GM23248 (cell line): ENCODE measurements around the gene EFHC2. TPM values are rescaled to one million over a fixed set of nuclear protein-coding genes. Genes with fewer than 3 reads are reported as not detected.
A peak's percentile ranks its signal among the peaks of the same experiment; 100 is the strongest.

Source experiments
- DNase-seq: peaks from one replicate; pipeline ENCODE4 v3.0.0-alpha.2; 2015
- H2AFZ ChIP-seq: fragments of 200-600 bp; sonication (generic); 2 replicates; pipeline ENCODE4 v1.6.1; 2016; ENCODE audit warnings: antibody characterized with exemption
- H3F3A ChIP-seq: fragments of 200-600 bp; sonication (generic); 2 replicates; pipeline ENCODE4 v1.6.1; 2016; ENCODE audit warnings: mild to moderate bottlenecking, antibody characterized with exemption, mixed run types; ENCODE audit not compliant: insufficient read depth
- H3K27ac ChIP-seq: fragments of 200-600 bp; sonication (generic); 2 replicates; pipeline ENCODE4 v1.5.1; 2016; ENCODE audit warnings: mild to moderate bottlenecking
- H3K27me3 ChIP-seq: fragments of 200-600 bp; sonication (generic); replicated peaks from 2 replicates; pipeline ENCODE4 v1.6.1; 2016; ENCODE audit warnings: mild to moderate bottlenecking; ENCODE audit not compliant: insufficient read depth
- H3K36me3 ChIP-seq: fragments of 200-600 bp; sonication (generic); 2 replicates; pipeline ENCODE4 v1.6.1; 2016; ENCODE audit warnings: low read depth, mild to moderate bottlenecking
- H3K4me1 ChIP-seq: fragments of 200-600 bp; sonication (generic); 2 replicates; pipeline ENCODE4 v1.6.1; 2016; ENCODE audit warnings: mild to moderate bottlenecking; ENCODE audit not compliant: insufficient read depth
- H3K4me2 ChIP-seq: fragments of 200-600 bp; sonication (generic); one replicate; pipeline ENCODE4 v1.6.1; 2016; ENCODE audit warnings: mild to moderate bottlenecking; ENCODE audit not compliant: unreplicated experiment
- H3K4me3 ChIP-seq: fragments of 200-600 bp; sonication (generic); 2 replicates; pipeline ENCODE4 v1.5.1; 2016; ENCODE audit warnings: mild to moderate bottlenecking
- H3K79me2 ChIP-seq: fragments of 200-600 bp; sonication (generic); 2 replicates; pipeline ENCODE4 v1.6.1; 2016; ENCODE audit warnings: mild to moderate bottlenecking; ENCODE audit not compliant: insufficient read depth
- H3K9ac ChIP-seq: fragments of 200-600 bp; sonication (generic); 2 replicates; pipeline ENCODE4 v1.6.1; 2016; ENCODE audit warnings: mild to moderate bottlenecking
- H3K9me2 ChIP-seq: fragments of 200-600 bp; sonication (generic); 2 replicates; pipeline ENCODE4 v1.6.1; 2016; ENCODE audit warnings: mixed run types, mild to moderate bottlenecking, moderate library complexity; ENCODE audit not compliant: insufficient read depth
- H3K9me3 ChIP-seq: fragments of 200-600 bp; sonication (generic); one replicate; pipeline ENCODE4 v1.6.1; 2017; ENCODE audit warnings: low read depth
- H4K20me1 ChIP-seq: fragments of 200-600 bp; sonication (generic); 2 replicates; pipeline ENCODE4 v1.6.0; 2016; ENCODE audit not compliant: insufficient read depth
- EZH2 ChIP-seq: fragments of 200-600 bp; sonication (generic); IDR thresholded peaks from 2 replicates; pipeline ENCODE4 v1.6.1; 2018; ENCODE audit warnings: antibody characterized with exemption, mild to moderate bottlenecking; ENCODE audit not compliant: insufficient read depth, poor library complexity, severe bottlenecking
- EZH2phosphoT487 ChIP-seq: fragments of 200-600 bp; sonication (generic); IDR thresholded peaks from 2 replicates; pipeline ENCODE4 v1.6.1; 2018; ENCODE audit warnings: antibody characterized with exemption, moderate library complexity, mild to moderate bottlenecking, low read depth; ENCODE audit not compliant: insufficient read depth
- WGBS, 2 experiments: methylation state at CpG; one replicate each; pipeline ENCODE4 v1.1.6; 2015 to 2017; ENCODE audit warnings: low lambda C conversion rate in 2 of 2, low coverage in 1 of 2; ENCODE audit errors: missing lambda C conversion rate in 2 of 2; 5-methylcytosine and 5-hydroxymethylcytosine counted together
- in situ Hi-C: fragments of 300-500 bp; cut with MboI; formaldehyde crosslinking; loops from 2 replicates; pipeline ENCODE4 v1.15.0; 2020
- polyA plus RNA-seq: library from polyadenylated mRNA; unstranded; fragments of >200 nt; fragmentation: Nextera tagmentation; extraction: Ambion mirVana; gene quantifications from 2 replicates; pipeline ENCODE4 v1.2.1, GENCODE V29; 2016
- total RNA-seq: library from RNA; depleted of rRNA; stranded (reverse); fragments of >200 nt; shearing (Covaris generic); gene quantifications from 2 replicates; pipeline ENCODE4 v1.2.3, GENCODE V29; 2014

Gene EFHC2
- total and polyA plus RNA-seq, 2 experiments from 2014 or later, result 0.38 TPM; not detected in 1

DNA sequence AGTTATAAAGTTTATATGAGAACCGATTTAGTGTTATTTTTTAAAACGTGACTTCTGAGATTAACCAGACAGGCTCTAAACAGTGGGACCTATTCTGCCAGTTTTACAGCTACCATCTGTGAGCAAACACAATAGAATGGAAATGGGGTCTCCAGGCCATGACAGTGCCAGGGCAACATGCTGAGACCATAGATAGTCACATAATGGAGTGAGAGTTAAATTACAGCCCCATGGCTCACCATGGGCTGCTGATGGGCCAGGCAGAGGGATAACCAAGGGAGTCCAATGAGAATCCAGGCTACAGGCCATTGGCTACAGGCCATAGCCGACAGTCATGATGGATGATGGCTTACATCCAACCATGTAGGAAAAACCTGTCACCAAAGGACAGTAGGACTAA, 186.7 kb downstream of the EFHC2 start:
- Histone ChIP-seq H3K4me2 (no peak overlapping the region), H3K9me3 (no peaks in the 10 kb centered on the region), H3K79me2 (no peaks in the 10 kb centered on the region), H3K9me2 (no peaks in the 10 kb centered on the region), H3K4me1 (peaks cover 4% of the 10 kb centered on the region; the same call in 1 of the 2 replicates), H3F3A (no peaks in the 10 kb centered on the region), H4K20me1 (no peaks in the 10 kb centered on the region), H3K36me3 (no peaks in the 10 kb centered on the region), H3K27ac (no peak overlapping the region), H2AFZ (no peak overlapping the region), H3K9ac (no peak overlapping the region), H3K4me3 (no peak overlapping the region), H3K27me3 (no peaks in the 10 kb centered on the region)
- DNase-seq, result no peak
- in situ Hi-C loops, result no loop called here
- 76 to 93% methylated on average over 3 of the region's 3 CpGs for WGBS, 2 experiments
- TF ChIP-seq EZH2phosphoT487, result no peak
- TF ChIP-seq EZH2, result no peak

DNA sequence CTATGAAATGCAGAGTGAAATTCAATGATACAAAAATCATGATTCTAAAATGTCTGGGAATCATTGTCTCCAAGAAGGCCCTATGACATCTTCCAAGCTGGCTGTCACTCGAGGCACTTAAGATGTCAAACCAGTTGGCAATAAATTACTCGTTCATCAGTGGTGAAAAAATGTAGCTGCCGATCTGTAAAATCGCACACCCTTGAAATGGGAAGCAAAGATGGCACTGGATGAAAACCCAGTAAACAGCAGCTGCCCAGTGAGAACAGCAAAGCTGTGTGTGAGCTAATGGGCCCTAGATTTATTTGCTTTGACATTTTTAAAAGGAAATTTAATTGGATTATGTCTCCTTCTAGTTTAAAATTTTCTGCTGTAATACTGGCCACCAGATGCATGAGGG, 188.3 kb downstream of the EFHC2 start:
- Histone ChIP-seq H3K36me3 (no peaks in the 10 kb centered on the region), H3K9ac (no peak overlapping the region), H2AFZ (no peak overlapping the region), H3K4me2 (no peak overlapping the region), H3F3A (no peaks in the 10 kb centered on the region), H3K9me2 (no peaks in the 10 kb centered on the region), H4K20me1 (no peaks in the 10 kb centered on the region), H3K27ac (no peak overlapping the region), H3K4me3 (no peak overlapping the region), H3K79me2 (no peaks in the 10 kb centered on the region), H3K9me3 (no peaks in the 10 kb centered on the region), H3K27me3 (no peaks in the 10 kb centered on the region), H3K4me1 (peaks cover 4% of the 10 kb centered on the region; the same call in 1 of the 2 replicates)
- TF ChIP-seq EZH2 (no peak), EZH2phosphoT487 (no peak)
- DNase-seq, result no peak
- 9 to 11% methylated on average over 4 of the region's 4 CpGs for WGBS, 2 experiments
- in situ Hi-C loops, result no loop called here

DNA sequence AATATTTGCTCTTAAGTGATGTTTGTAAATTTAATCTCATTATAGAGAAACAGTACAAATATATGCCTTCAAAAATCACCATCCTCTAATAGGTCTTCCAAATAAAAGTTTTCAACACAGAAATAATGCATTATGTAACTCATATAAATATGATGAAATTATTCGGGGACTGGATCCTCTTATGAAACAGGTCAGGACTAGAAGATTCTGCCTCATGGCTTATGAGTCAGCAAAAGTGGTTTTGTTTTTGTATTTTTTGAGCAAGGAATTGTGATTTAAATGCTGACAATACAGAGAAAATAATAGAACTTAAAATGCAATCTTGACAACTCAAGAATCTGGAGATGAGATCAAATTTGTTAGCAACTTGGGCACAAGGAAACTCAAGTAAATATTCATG, 190.6 kb downstream of the EFHC2 start:
- Histone ChIP-seq H3K27me3 (no peaks in the 10 kb centered on the region), H3K4me1 (peaks cover 4% of the 10 kb centered on the region; the same call in 1 of the 2 replicates), H3K9ac (no peak overlapping the region), H3K4me2 (no peak overlapping the region), H3K36me3 (no peaks in the 10 kb centered on the region), H3F3A (no peaks in the 10 kb centered on the region), H3K9me2 (no peaks in the 10 kb centered on the region), H3K79me2 (no peaks in the 10 kb centered on the region), H2AFZ (no peak overlapping the region), H4K20me1 (no peaks in the 10 kb centered on the region), H3K27ac (no peak overlapping the region), H3K9me3 (no peaks in the 10 kb centered on the region), H3K4me3 (no peak overlapping the region)
- TF ChIP-seq EZH2, result no peak
- no peak for TF ChIP-seq EZH2phosphoT487
- in situ Hi-C loops, result no loop called here
- 0 to 3% methylated on average over 1 of the region's 1 CpG for WGBS, 2 experiments
- DNase-seq, result peak; percentile 53

GRCh38 chrX:44147130-44147529, 196.3 kb downstream of the EFHC2 start:
- TF ChIP-seq EZH2phosphoT487, result no peak
- H3K27me3 ChIP-seq, result no peaks in the 10 kb centered on the region
- H2AFZ ChIP-seq, result no peak overlapping the region
- DNase-seq, result no peak
- H3K9me2 ChIP-seq, result no peaks in the 10 kb centered on the region
- H3K4me2 ChIP-seq, result no peak overlapping the region
- no peaks in the 10 kb centered on the region for H3K4me1 ChIP-seq
- no peaks in the 10 kb centered on the region for H3K79me2 ChIP-seq
- H4K20me1 ChIP-seq, result no peaks in the 10 kb centered on the region
- no peak overlapping the region for H3K9ac ChIP-seq
- no peaks in the 10 kb centered on the region for H3K36me3 ChIP-seq
- no peaks in the 10 kb centered on the region for H3F3A ChIP-seq
- WGBS, 2 experiments, result 71 to 74% methylated on average over 3 of the region's 3 CpGs
- in situ Hi-C loops, result no loop called here
- no peak overlapping the region for H3K4me3 ChIP-seq
- no peak overlapping the region for H3K27ac ChIP-seq
- no peaks in the 10 kb centered on the region for H3K9me3 ChIP-seq

GRCh38 chrX:44144177-44144945, 199.1 kb downstream of the EFHC2 start:
- Histone ChIP-seq H3K79me2 (no peaks in the 10 kb centered on the region), H3K4me3 (no peak overlapping the region), H3K4me2 (no peak overlapping the region), H3K9ac (no peak overlapping the region), H2AFZ (no peak overlapping the region), H3K27me3 (no peaks in the 10 kb centered on the region), H3K9me3 (no peaks in the 10 kb centered on the region), H3K9me2 (no peaks in the 10 kb centered on the region), H3K27ac (no peak overlapping the region), H3F3A (no peaks in the 10 kb centered on the region), H3K36me3 (no peaks in the 10 kb centered on the region), H3K4me1 (no peaks in the 10 kb centered on the region), H4K20me1 (no peaks in the 10 kb centered on the region)
- TF ChIP-seq EZH2phosphoT487, result no peak
- no peak for TF ChIP-seq EZH2
- in situ Hi-C loops, result no loop called here
- 64 to 76% methylated on average over 7 to 8 of the region's 8 CpGs for WGBS, 2 experiments
- no peak for DNase-seq
